Measurements from ENCODE around the gene BIN1.

BIN1 gene

DNA sequence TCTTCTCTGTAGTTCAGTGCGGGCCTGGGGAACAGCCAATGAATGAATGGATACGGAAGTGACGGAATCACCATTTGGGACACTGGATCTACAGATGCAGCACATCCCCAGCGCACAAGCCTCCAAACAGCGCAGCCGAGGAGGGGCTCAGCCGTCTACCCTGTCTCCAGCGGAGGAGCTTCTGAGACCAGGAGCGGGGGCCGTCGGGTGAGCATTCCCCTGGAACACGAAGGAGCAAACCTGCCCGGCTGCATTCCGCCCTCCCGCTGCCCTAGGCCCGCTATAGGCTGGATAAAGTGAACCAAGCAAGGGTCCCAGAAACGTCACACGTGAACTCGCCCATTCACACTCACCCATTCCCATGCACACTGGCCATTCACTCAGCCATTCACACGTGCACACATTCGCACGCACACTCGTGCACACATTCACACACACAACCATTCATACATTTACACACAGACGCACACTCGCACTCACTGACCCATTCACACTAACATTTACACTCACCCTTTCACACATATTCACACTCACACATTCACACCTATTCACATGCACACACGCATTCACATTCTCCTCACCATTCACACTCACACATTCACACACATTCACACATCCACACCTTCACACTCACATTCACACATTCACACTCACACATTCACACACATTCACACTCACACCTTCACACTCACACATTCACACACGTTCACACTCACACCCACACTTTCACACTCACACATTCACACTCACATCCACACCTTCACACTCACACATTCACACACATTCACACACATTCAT, 63.4 kb downstream of the BIN1 start:
- TF ChIP-seq, protein P1, sequence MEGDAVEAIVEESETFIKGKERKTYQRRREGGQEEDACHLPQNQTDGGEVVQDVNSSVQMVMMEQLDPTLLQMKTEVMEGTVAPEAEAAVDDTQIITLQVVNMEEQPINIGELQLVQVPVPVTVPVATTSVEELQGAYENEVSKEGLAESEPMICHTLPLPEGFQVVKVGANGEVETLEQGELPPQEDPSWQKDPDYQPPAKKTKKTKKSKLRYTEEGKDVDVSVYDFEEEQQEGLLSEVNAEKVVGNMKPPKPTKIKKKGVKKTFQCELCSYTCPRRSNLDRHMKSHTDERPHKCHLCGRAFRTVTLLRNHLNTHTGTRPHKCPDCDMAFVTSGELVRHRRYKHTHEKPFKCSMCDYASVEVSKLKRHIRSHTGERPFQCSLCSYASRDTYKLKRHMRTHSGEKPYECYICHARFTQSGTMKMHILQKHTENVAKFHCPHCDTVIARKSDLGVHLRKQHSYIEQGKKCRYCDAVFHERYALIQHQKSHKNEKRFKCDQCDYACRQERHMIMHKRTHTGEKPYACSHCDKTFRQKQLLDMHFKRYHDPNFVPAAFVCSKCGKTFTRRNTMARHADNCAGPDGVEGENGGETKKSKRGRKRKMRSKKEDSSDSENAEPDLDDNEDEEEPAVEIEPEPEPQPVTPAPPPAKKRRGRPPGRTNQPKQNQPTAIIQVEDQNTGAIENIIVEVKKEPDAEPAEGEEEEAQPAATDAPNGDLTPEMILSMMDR (IDR thresholded peaks at IDR 0.05; ENCODE audit: low read depth, low read length), result no peak
- H3K4me3 ChIP-seq (ENCODE audit: low read depth, low read length), result no peak overlapping the region
- no peak for DNase-seq (ENCODE audit: low read depth, low spot score)
- in situ Hi-C loops (cut with HindIII; ENCODE audit: low sequenced_read_pairs), result no loop called here

DNA sequence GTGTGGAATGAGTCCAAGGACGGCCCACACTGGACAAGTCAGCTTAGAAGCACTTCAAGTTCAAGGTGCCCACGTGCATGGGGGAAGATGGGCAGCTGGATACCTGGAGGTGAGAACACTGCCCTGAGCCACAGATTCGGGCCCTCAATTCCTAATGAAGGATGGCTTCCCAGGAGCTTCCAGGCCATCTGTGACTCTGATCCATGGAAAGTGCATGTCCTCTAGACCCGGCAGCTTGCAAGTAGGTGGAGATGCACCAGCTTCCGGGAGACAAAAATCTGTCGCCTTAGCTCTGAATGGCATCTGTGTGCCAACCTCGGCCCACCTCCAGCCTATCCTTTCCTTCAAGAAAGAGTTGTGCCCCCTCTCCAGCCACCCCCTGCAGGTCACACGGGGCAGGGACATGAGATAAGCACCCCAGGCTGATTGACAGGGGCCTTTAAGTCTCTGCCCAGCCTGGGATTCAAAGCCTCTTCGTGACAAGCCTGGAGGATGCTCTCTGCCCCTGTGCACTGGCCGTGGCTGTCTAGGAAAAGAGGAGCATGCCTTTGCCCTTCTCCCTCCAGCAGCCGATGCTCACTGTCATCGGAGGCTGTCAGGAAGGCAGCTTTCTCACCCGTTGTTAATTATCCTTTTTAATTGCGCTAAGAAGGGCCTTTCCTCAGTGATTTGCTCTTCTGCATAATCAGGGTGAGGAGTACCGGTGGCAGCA, 65.5 kb downstream of the BIN1 start:
- in situ Hi-C loops (cut with HindIII; ENCODE audit: low sequenced_read_pairs), result no loop called here
- TF ChIP-seq, protein P1 (IDR thresholded peaks at IDR 0.05; ENCODE audit: low read depth, low read length), result no peak
- H3K4me3 ChIP-seq (ENCODE audit: low read depth, low read length), result no peak overlapping the region
- DNase-seq (ENCODE audit: low read depth, low spot score), result no peak

DNA sequence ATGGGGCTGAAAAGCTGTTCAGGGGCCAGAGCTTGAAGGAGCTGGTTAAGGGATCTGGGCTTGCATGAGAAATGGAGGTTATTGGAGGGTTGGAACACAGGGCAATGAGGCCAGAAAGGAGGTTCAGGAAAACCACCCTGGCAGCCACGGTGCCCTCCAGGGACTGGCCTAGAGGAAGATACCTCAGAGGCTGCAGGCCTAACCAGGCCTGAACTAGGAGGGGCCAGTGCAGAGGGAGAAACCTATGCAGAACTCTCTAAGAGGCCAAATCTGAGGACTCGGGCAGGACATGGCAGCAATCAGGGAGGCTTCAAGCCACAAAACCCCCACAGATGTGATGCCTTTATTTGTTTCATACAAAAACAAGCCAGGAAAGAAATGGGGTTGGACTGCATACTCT, 66.8 kb downstream of the BIN1 start:
- in situ Hi-C loops (cut with HindIII; ENCODE audit: low sequenced_read_pairs), result no loop called here
- no peak for DNase-seq (ENCODE audit: low read depth, low spot score)
- TF ChIP-seq, protein P1 (IDR thresholded peaks at IDR 0.05; ENCODE audit: low read depth, low read length), result no peak
- no peak overlapping the region for H3K4me3 ChIP-seq (ENCODE audit: low read depth, low read length)

DNA sequence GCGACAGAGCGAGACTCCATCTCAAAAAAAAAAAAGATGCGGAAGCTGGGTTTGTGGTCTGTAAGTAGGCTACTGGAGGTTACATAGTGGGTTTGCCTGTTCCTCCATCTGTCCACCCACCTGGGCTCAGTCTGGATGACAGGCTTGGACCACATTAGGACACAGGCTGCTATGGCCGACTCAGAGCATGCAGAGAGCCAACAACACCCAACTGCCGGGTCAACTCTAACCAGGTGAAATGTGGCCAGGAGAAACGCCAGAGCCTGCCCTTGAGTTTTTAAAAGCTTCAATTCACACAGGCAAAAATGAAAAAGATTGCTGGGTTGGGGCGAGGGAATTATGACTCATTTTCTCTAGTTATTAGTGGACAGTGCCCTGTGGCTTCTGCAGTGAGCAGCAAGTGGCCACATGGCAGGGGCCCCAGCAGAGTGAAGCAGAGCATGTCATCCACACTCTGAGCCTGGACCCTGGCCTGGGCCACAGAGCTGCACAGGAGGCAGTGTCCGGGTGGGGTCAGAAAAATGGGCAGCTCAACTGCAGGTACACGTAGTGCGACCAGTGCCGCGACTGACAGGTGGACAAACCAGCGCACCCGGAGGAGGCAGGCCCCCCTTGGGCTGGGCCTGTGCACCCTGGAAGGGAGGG, 67.4 kb downstream of the BIN1 start:
- DNase-seq (ENCODE audit: low read depth, low spot score), result no peak
- TF ChIP-seq, protein P1 (IDR thresholded peaks at IDR 0.05; ENCODE audit: low read depth, low read length), result no peak
- in situ Hi-C loops (cut with HindIII; ENCODE audit: low sequenced_read_pairs), result no loop called here

DNA sequence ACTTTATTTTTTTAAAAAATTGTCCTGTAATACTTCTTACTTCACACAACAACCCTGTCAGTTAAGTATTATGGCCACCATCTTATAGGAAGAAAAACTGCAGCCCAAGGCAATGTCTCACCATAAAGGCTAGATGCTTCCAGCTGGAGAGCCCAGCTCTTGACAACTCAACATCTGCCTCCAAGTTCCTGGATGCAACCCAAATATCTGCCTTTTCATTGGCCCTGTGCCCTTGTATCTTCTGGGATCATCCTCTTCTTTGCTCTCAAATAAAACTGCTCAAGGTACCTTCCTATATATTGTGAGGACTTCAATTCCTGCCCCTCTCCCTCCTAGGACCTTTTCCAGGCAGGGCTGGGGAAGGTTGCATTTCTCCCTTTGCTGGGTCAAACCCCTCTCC, 69.5 kb downstream of the BIN1 start:
- no peak overlapping the region for H3K4me3 ChIP-seq (ENCODE audit: low read depth, low read length)
- TF ChIP-seq, protein P1 (IDR thresholded peaks at IDR 0.05; ENCODE audit: low read depth, low read length), result no peak
- in situ Hi-C loops (cut with HindIII; ENCODE audit: low sequenced_read_pairs), result no loop called here
- DNase-seq (ENCODE audit: low read depth, low spot score), result no peak

More for the DNA sequence above, 67.4 kb downstream of the BIN1 start:
- no peak overlapping the region for H3K4me3 ChIP-seq (ENCODE audit: low read depth, low read length)

DNA sequence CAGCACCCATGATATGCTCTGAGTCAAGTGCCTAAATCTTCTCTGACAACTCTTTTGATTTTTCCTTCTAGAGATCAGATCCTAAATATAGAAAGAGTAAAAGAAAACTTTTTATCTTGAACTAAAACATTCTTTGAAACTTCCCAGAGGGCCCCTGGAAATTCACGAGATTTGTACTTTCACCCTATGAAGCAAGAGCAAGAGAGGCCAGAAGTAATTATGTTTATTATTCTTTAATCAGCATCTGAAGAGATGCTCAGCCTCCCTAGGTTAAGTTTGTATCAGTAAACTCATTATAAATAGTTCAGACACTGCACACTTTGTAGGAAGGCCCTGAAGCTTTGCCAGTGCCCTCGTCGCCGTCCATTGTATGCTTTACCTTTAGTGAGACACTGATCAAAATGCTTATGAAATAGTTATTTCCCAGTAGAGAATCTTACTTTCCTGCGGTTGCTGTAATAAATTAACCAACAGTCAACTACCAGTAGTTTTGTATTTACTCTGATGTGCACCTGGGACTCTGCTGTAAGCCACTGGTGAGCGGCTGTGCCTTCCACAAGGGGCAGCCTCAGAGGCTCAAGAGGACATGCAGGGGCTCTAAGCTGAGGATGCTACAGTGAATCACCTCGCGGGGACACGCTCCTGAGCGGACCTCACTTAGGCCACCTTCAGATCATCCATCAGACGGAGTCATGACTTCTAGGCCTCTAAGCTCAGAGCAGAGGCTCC, 71.9 kb downstream of the BIN1 start:
- DNase-seq (ENCODE audit: low read depth, low spot score), result no peak
- TF ChIP-seq, protein P1 (IDR thresholded peaks at IDR 0.05; ENCODE audit: low read depth, low read length), result no peak
- no peak overlapping the region for H3K4me3 ChIP-seq (ENCODE audit: low read depth, low read length)
- in situ Hi-C loops (cut with HindIII; ENCODE audit: low sequenced_read_pairs), result no loop called here

All from astrocyte of the spinal cord (primary cell).